HCT116 (cell line): ENCODE results near the gene SLC12A5. TPM values are rescaled to one million over a fixed set of nuclear protein-coding genes. Genes with fewer than 3 reads are reported as not detected.
"Not testable (repeated sequence)": the region's sequence is repeated elsewhere in the genome, so short reads cannot be mapped to it uniquely, and the experiment has no call there.

Experiments
- ATAC-seq: fragments of 200-7000 bp; cut with Tn5 transposase; 2 replicates; pipeline ENCODE4 v1.9.1; 2020; ENCODE audit warnings: mild to moderate bottlenecking, moderate library complexity
- BruUV-seq: library from RNA; stranded (reverse); fragments of 400-500 nt; replicated peaks from 2 replicates; lab custom pipeline; 2021; lab: Mats Ljungman, UMichigan
- CTCF ChIA-PET: fragments of 300-600 bp; sonication (Branson Sonifier 250); formaldehyde crosslinking; loops from one replicate; lab custom pipeline; 2021; ENCODE audit warnings: antibody characterized with exemption; lab: Charles Lee
- POLR2A ChIA-PET: fragments of 300-600, 350-600 bp; sonication (Branson Sonifier 250); formaldehyde crosslinking; loops from one replicate; lab custom pipeline; 2021; ENCODE audit warnings: antibody characterized with exemption; lab: Charles Lee
- RAD21 ChIA-PET, 2 experiments: fragments of 300-600 bp; sonication (Branson Sonifier 250); formaldehyde crosslinking; loops; one replicate each; lab custom pipeline; 2023; ENCODE audit warnings: low total read pairs in 2 of 2; ENCODE audit not compliant: uncharacterized antibody in 2 of 2, unreplicated experiment in 2 of 2, low non-redundant PET in 1 of 2; lab: Charles Lee
- DNase-seq: peaks from one replicate; pipeline ENCODE4 v3.0.0-alpha.2; 2010; ENCODE audit warnings: low read depth, low spot score
- H2AFZ ChIP-seq: fragments of 200-600 bp; shearing (Covaris generic), sonication (generic); 2 replicates; pipeline ENCODE4 v1.6.1; 2017; ENCODE audit warnings: low read depth, mixed run types, mixed read lengths, antibody characterized with exemption, low read length; ENCODE audit not compliant: poor library complexity, severe bottlenecking
- H3K27ac ChIP-seq: 2 replicates; pipeline ENCODE4 v1.5.1; 2012; ENCODE audit warnings: low read depth, low read length
- H3K27me3 ChIP-seq: fragments of 200-600 bp; sonication (generic); 2 replicates; pipeline ENCODE4 v1.6.1; 2016; ENCODE audit warnings: mixed run types, low read length, mixed read lengths; ENCODE audit not compliant: insufficient read depth
- H3K36me3 ChIP-seq, 2 experiments: fragments of 200-500 bp in 1 of 2; fragments of 200-600 bp in 1 of 2; sonication (Bioruptor generic) in 1 of 2; sonication (generic) in 1 of 2; 2 replicates each; pipeline versions ENCODE4 v1.5.1 to v1.6.1; 2014 to 2016; ENCODE audit warnings: low read length in 2 of 2, inconsistent platforms in 1 of 2, mixed read lengths in 1 of 2, mixed run types in 1 of 2; ENCODE audit not compliant: insufficient read depth in 2 of 2, control insufficient read depth in 1 of 2
- H3K4me1 ChIP-seq, 2 experiments: fragments of 200-600 bp in 1 of 2; sonication (generic) in 1 of 2; 2 replicates each; pipeline versions ENCODE4 v1.5.1 to v1.6.1; 2012 to 2017; ENCODE audit warnings: low read length in 2 of 2, inconsistent platforms in 1 of 2, mild to moderate bottlenecking in 1 of 2, mixed read lengths in 1 of 2, mixed run types in 1 of 2, moderate library complexity in 1 of 2; ENCODE audit not compliant: insufficient read depth in 2 of 2, control insufficient read depth in 1 of 2
- H3K4me2 ChIP-seq: fragments of 200-600 bp; sonication (generic); 2 replicates; pipeline ENCODE4 v1.6.1; 2017; ENCODE audit warnings: mixed run types, low read length, mixed read lengths
- H3K4me3 ChIP-seq, 2 experiments: fragments of 200-600 bp in 1 of 2; sonication (generic) in 1 of 2; replicated peaks in 1 of 2; 2 replicates each; pipeline ENCODE4 v1.5.1; 2011 to 2016; ENCODE audit warnings: low read length in 2 of 2, control low read depth in 1 of 2, low read depth in 1 of 2, mild to moderate bottlenecking in 1 of 2, mixed read lengths in 1 of 2, mixed run types in 1 of 2
- H3K79me2 ChIP-seq: fragments of 200-600 bp; sonication (generic); 2 replicates; pipeline ENCODE4 v1.6.1; 2017; ENCODE audit warnings: mild to moderate bottlenecking, mixed run types, low read length, moderate library complexity, mixed read lengths; ENCODE audit not compliant: insufficient read depth
- H3K9ac ChIP-seq: fragments of 200-600 bp; sonication (generic); 2 replicates; pipeline ENCODE4 v1.6.1; 2016; ENCODE audit warnings: low read length, mixed read lengths
- H3K9me2 ChIP-seq: fragments of 200-600 bp; sonication (generic), shearing (Covaris generic); 2 replicates; pipeline ENCODE4 v1.6.1; 2017; ENCODE audit warnings: mixed run types, mild to moderate bottlenecking, moderate library complexity; ENCODE audit not compliant: insufficient read depth
- H3K9me3 ChIP-seq, 2 experiments: fragments of 200-500 bp in 1 of 2; fragments of 200-600 bp in 1 of 2; sonication (Bioruptor generic) in 1 of 2; sonication (generic) in 1 of 2; 2 replicates each; pipeline ENCODE4 v1.6.1; 2014 to 2017; ENCODE audit warnings: low read length in 2 of 2, mixed read lengths in 2 of 2, inconsistent platforms in 1 of 2, low read depth in 1 of 2, mild to moderate bottlenecking in 1 of 2, mixed run types in 1 of 2, moderate library complexity in 1 of 2; ENCODE audit not compliant: control insufficient read depth in 1 of 2, insufficient read depth in 1 of 2
- H4K20me1 ChIP-seq: fragments of 200-600 bp; sonication (generic), shearing (Covaris generic); 2 replicates; pipeline ENCODE4 v1.6.1; 2017; ENCODE audit warnings: mixed run types, mild to moderate bottlenecking, moderate library complexity; ENCODE audit not compliant: insufficient read depth
- EZH2phosphoT487 ChIP-seq: fragments of 200-600 bp; IDR thresholded peaks from 2 replicates; pipeline ENCODE4 v1.6.1; 2018; ENCODE audit warnings: antibody characterized with exemption, borderline replicate concordance
- MAX ChIP-seq: IDR thresholded peaks from 2 replicates; pipeline ENCODE4 v1.6.1; 2012
- SP1 ChIP-seq: IDR thresholded peaks from 2 replicates; pipeline ENCODE4 v1.6.1; 2012; ENCODE audit warnings: low read depth
- intact Hi-C: fragments of 100-400 bp; cut with micrococcal nuclease; formaldehyde crosslinking; loops from 2 replicates; pipeline ENCODE4 v1.10.0; 2022
- total RNA-seq: library from RNA; stranded (reverse); gene quantifications from one replicate; pipeline ENCODE4 v1.2.1, GENCODE V29; 2021; ENCODE audit not compliant: unreplicated experiment
- TF ChIP-seq, protein P1 (sequence below): IDR thresholded peaks from 2 replicates; pipeline ENCODE4 v1.6.1; 2012

Gene SLC12A5
- total RNA-seq, 1 experiment from 2014 or later = 1.9 TPM

GRCh38 chr20:46099491-46100287 lies 70.7 kb downstream of the SLC12A5 start:
- no peaks in the 10 kb centered on the region for H3K79me2 ChIP-seq
- no peak for DNase-seq
- TF ChIP-seq SP1 (no peak), MAX (no peak), EZH2phosphoT487 (no peak)
- TF ChIP-seq, protein P1, sequence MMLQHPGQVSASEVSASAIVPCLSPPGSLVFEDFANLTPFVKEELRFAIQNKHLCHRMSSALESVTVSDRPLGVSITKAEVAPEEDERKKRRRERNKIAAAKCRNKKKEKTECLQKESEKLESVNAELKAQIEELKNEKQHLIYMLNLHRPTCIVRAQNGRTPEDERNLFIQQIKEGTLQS = no peak
- TF ChIP-seq, all 23 proteins: peak for 0
- no TSS peak for BruUV-seq
- Histone ChIP-seq H3K4me1 (no peaks in the 10 kb centered on the region), H2AFZ (no peak overlapping the region), H3K9me2 (no peaks in the 10 kb centered on the region), H3K27ac (no peak overlapping the region), H3K9ac (no peak overlapping the region), H4K20me1 (no peaks in the 10 kb centered on the region), H3K27me3 (no peaks in the 10 kb centered on the region), H3K4me2 (no peak overlapping the region), H3K4me3 (no peak overlapping the region), H3K36me3 (no peaks in the 10 kb centered on the region), H3K9me3 (no peaks in the 10 kb centered on the region)
- ChIA-PET POLR2A (no interaction called here), RAD21 (no interaction called here), CTCF (no interaction called here)
- ATAC-seq = no peak
- intact Hi-C loops = no loop called here

DNA sequence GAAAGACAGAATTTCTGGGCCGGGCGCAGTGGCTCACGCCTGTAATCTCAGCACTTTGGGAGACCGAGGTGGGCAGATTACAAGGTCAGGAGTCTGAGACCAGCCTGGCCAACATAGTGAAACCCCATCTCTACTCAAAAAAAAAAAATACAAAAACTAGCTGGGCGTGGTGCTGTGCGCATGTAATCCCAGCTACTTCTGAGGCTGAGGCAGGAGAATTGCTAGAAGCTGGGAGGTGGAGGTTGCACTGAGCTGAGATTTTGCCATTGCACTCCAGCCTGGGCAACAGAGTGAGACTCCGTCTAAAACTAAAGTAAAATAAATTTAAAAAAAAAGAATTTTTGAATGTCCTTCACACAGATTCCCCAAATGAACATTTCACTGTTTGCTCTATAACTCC lies 71.4 kb downstream of the SLC12A5 start:
- H3K27ac ChIP-seq, H3K9me3 ChIP-seq, H3K36me3 ChIP-seq, ATAC-seq, CTCF ChIA-PET, BruUV-seq, H4K20me1 ChIP-seq, H3K9me2 ChIP-seq, intact Hi-C loops, DNase-seq, H2AFZ ChIP-seq, H3K79me2 ChIP-seq, H3K9ac ChIP-seq, H3K4me2 ChIP-seq, H3K4me1 ChIP-seq, H3K4me3 ChIP-seq, H3K27me3 ChIP-seq, POLR2A ChIA-PET, RAD21 ChIA-PET: not testable (repeated sequence)
